Neural crest cell (in vitro differentiated cells): ENCODE results near the gene THUMPD3. TPM values are rescaled to one million over a fixed set of nuclear protein-coding genes. Genes with fewer than 3 reads are reported as not detected.

ENCODE experiments used
- DNase-seq: peaks from one replicate; pipeline ENCODE4 v3.0.0; 2021; ENCODE audit warnings: low read depth, mixed read lengths, low spot score
- H3K27ac Mint-ChIP-seq: one replicate; pipeline ENCODE4 v1.8.0; 2021; ENCODE audit warnings: mild to moderate bottlenecking, mixed read lengths; ENCODE audit not compliant: unreplicated experiment
- H3K27me3 Mint-ChIP-seq: 2 replicates; pipeline ENCODE4 v1.8.0; 2021; ENCODE audit warnings: low read depth, mild to moderate bottlenecking, mixed read lengths
- H3K36me3 Mint-ChIP-seq: 2 replicates; pipeline ENCODE4 v1.8.0; 2021; ENCODE audit warnings: low read depth, mild to moderate bottlenecking, mixed read lengths
- H3K4me1 Mint-ChIP-seq: 2 replicates; pipeline ENCODE4 v1.8.0; 2021; ENCODE audit warnings: mixed read lengths
- H3K4me3 Mint-ChIP-seq: one replicate; pipeline ENCODE4 v1.8.0; 2021; ENCODE audit warnings: mild to moderate bottlenecking, mixed read lengths
- H3K9me3 Mint-ChIP-seq: 2 replicates; pipeline ENCODE4 v1.8.0; 2021; ENCODE audit warnings: mixed read lengths
- total RNA-seq: library from RNA; stranded (reverse); gene quantifications from 2 replicates; pipeline ENCODE4 v1.2.1, GENCODE V29; 2021
- TF ChIP-seq, protein P1 (sequence below): fragments of 200-600 bp; sonication (generic); conservative IDR thresholded peaks from 2 replicates; pipeline ENCODE4 v1.5.0; 2021; ENCODE audit warnings: antibody characterized with exemption, mild to moderate bottlenecking

The THUMPD3 gene
- total RNA-seq, 1 donor from 2014 or later = 61.0 TPM

DNA sequence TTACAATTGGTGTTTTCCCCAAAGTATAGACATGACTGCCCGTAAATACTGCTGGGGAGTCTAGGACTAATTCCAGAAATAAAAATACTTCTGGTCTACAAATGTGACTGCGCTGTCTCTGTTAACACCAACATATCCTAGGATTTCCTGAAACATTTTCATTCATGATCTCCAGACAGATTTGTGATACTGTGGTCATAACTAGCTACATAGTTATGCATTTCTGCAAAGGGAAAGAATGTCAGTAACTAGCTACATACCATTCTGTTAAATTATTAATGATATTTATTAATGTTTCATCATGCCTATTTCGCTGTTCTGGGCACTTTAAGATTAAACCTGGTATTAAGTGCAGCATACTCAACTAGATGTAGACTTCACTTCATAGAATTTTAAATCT lies 67.9 kb downstream of the THUMPD3 start:
- no peaks in the 10 kb centered on the region for H3K27me3 Mint-ChIP-seq
- H3K36me3 Mint-ChIP-seq = peaks cover 27% of the 10 kb centered on the region
- H3K27ac Mint-ChIP-seq = no peak overlapping the region
- no peak for DNase-seq
- no peaks in the 10 kb centered on the region for H3K9me3 Mint-ChIP-seq
- TF ChIP-seq, protein P1, sequence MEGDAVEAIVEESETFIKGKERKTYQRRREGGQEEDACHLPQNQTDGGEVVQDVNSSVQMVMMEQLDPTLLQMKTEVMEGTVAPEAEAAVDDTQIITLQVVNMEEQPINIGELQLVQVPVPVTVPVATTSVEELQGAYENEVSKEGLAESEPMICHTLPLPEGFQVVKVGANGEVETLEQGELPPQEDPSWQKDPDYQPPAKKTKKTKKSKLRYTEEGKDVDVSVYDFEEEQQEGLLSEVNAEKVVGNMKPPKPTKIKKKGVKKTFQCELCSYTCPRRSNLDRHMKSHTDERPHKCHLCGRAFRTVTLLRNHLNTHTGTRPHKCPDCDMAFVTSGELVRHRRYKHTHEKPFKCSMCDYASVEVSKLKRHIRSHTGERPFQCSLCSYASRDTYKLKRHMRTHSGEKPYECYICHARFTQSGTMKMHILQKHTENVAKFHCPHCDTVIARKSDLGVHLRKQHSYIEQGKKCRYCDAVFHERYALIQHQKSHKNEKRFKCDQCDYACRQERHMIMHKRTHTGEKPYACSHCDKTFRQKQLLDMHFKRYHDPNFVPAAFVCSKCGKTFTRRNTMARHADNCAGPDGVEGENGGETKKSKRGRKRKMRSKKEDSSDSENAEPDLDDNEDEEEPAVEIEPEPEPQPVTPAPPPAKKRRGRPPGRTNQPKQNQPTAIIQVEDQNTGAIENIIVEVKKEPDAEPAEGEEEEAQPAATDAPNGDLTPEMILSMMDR = no peak
- H3K4me3 Mint-ChIP-seq = no peak overlapping the region
- H3K4me1 Mint-ChIP-seq = no peaks in the 10 kb centered on the region

DNA sequence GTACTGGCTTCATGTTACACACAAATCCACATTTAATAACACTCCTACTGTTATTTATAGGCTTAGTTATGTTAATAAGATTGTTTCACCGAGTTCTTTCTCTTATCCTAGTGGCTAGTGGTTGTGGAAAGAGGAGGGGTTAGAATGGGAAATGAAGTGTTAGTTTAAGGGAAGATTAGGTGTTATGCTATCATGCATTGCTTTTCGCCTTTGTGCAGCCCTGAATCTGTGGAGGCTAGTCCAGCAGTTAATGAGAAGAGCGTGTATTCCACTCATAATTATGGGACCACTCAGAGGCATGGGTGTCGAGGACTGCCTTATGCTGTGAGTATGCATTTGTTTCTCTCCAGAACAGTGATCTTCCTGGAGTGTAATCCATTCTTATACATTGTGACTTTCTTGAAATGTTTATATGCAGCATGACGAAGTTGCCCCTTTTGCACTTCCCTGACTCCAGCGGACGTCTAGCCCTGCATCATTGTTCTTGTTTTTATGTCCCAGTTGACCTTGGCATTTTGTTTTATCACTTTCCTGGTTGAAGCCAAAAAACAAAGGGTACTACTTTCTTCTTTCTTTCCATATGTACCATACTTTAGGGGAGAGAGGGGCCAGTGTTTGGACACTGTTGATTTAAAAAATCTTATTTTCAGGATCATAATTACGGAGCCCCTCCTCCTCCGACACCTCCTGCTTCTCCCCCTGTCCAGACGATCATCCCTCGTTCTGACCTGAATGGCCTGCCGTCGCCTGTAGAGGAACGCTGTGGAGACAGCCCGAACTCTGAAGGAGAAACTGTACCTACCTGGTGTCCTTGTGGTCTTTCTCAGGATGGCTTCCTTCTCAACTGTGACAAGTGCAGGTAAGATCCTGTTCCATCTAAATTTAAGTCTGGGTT lies 71.0 kb downstream of the THUMPD3 start:
- Mint-ChIP-seq H3K36me3 (peaks cover 27% of the 10 kb centered on the region), H3K27ac (no peak overlapping the region)

DNA sequence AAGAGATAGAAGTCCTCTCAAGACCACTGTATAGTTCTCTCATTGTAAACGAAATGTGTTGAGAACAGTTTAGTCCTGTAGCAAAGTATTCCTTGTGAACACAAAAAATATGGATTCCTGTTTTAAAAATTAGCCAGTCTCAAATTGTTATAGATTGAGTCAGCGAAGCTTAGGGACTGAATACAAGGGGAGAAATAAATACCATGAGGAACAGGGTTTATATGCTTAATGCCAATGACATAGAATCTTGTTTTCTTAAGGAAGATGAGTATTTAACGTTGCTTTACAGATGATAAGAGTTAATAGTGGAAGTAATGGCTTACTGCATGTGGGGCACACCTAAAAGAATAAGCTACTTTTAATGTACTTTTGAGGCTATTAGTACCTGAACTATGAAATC lies 72.5 kb downstream of the THUMPD3 start:
- no peak for DNase-seq
- TF ChIP-seq, protein P1 = no peak
- no peaks in the 10 kb centered on the region for H3K27me3 Mint-ChIP-seq
- H3K27ac Mint-ChIP-seq = no peak overlapping the region
- no peaks in the 10 kb centered on the region for H3K4me1 Mint-ChIP-seq
- no peak overlapping the region for H3K4me3 Mint-ChIP-seq
- H3K36me3 Mint-ChIP-seq = peaks cover 24% of the 10 kb centered on the region
- no peaks in the 10 kb centered on the region for H3K9me3 Mint-ChIP-seq

More for the DNA sequence above, 71.0 kb downstream of the THUMPD3 start:
- no peaks in the 10 kb centered on the region for H3K27me3 Mint-ChIP-seq
- TF ChIP-seq, protein P1 = no peak
- no peaks in the 10 kb centered on the region for H3K9me3 Mint-ChIP-seq
- no peaks in the 10 kb centered on the region for H3K4me1 Mint-ChIP-seq
- H3K4me3 Mint-ChIP-seq = no peak overlapping the region
- no peak for DNase-seq

Other genes with a start within 250 kb of the THUMPD3 start
- 58.4 and 60.5 TPM in 2 replicates for gene SRGAP3, start 113.4 kb upstream of the THUMPD3 start, total RNA-seq
- gene SETD5, start 34.6 kb downstream of the THUMPD3 start, total RNA-seq = 198 and 206 TPM in 2 replicates
- 0.84 and 1.4 TPM in 2 replicates for gene LHFPL4, start 190.8 kb downstream of the THUMPD3 start, total RNA-seq